K562 (cell line): ENCODE results near the gene AMIGO1. TPM values are rescaled to one million over a fixed set of nuclear protein-coding genes. Genes with fewer than 3 reads are reported as not detected.

Source experiments
- CSDE1 ChIP-seq, 2 experiments: fragments of 450-650 bp; IDR thresholded peaks; 2 replicates each; pipeline ENCODE4 v1.6.1; 2016; ENCODE audit warnings: mild to moderate bottlenecking in 1 of 2
- JUND ChIP-seq, 2 experiments: IDR thresholded peaks; 2 replicates in 1 of 2; 3 replicates in 1 of 2; pipeline ENCODE4 v1.6.1; 2011; ENCODE audit warnings: borderline replicate concordance in 2 of 2, low read depth in 2 of 2, low read length in 2 of 2, improper control_type of control experiment in 1 of 2, missing biosample characterization in 1 of 2, missing genetic modification characterization in 1 of 2, missing genetic modification reagents in 1 of 2
- KAT8 ChIP-seq: fragments of 450-650 bp; IDR thresholded peaks from 2 replicates; pipeline ENCODE4 v1.6.1; 2016; ENCODE audit warnings: low read depth, mild to moderate bottlenecking
- MED1 ChIP-seq: sonication (generic); formaldehyde crosslinking; IDR thresholded peaks from 2 replicates; pipeline ENCODE4 v1.8.1; 2023; ENCODE audit warnings: missing genetic modification reagents, borderline replicate concordance
- NFE2L1 ChIP-seq: fragments of 450-650 bp; IDR thresholded peaks from 2 replicates; pipeline ENCODE4 v1.6.1; 2016; ENCODE audit warnings: missing genetic modification characterization, low read depth, mild to moderate bottlenecking, missing compliant biosample characterization, moderate library complexity, borderline replicate concordance
- NFRKB ChIP-seq: fragments of 450-650 bp; IDR thresholded peaks from 2 replicates; pipeline ENCODE4 v1.6.1; 2016; ENCODE audit warnings: low read depth
- NR2C2 ChIP-seq, 2 experiments: fragments of 200-800 bp in 1 of 2; sonication (Bioruptor generic) in 1 of 2; sonication (generic) in 1 of 2; formaldehyde crosslinking in 1 of 2; IDR thresholded peaks; 2 replicates each; pipeline versions ENCODE4 v1.6.1 to v1.8.0; 2016 to 2022; ENCODE audit warnings: mild to moderate bottlenecking in 1 of 2, missing compliant biosample characterization in 1 of 2, missing genetic modification characterization in 1 of 2, missing genetic modification reagents in 1 of 2
- NR2F6 ChIP-seq: fragments of 450-650 bp; formaldehyde crosslinking; IDR thresholded peaks from 2 replicates; pipeline ENCODE4 v1.4.0; 2020; ENCODE audit warnings: mild to moderate bottlenecking
- OTX1 ChIP-seq: fragments of 450-650 bp; formaldehyde crosslinking; IDR thresholded peaks from 2 replicates; pipeline ENCODE4 v1.4.0; 2022; ENCODE audit warnings: mild to moderate bottlenecking
- SPI1 ChIP-seq: IDR thresholded peaks from 2 replicates; pipeline ENCODE4 v1.6.1; 2011; ENCODE audit warnings: low read depth, low read length, control low read depth, borderline replicate concordance
- ZNF212 ChIP-seq: fragments of 450-650 bp; formaldehyde crosslinking; IDR thresholded peaks from 2 replicates; pipeline ENCODE4 v1.4.0; 2020; ENCODE audit warnings: mild to moderate bottlenecking
- ZNF780A ChIP-seq: fragments of 250-450 bp; sonication (Bioruptor Pico); IDR thresholded peaks from 2 replicates; pipeline ENCODE4 v1.5.0; 2021; ENCODE audit warnings: mild to moderate bottlenecking
- polyA plus RNA-seq, 8 experiments: library from polyadenylated mRNA; depleted of rRNA in 4 of 8; stranded (reverse) in 5 of 8; unstranded in 3 of 8; fragments of >200 nt; fragmentation: Nextera tagmentation in 2 of 8; fragmentation: Illumina TruSeq in 1 of 8; extraction: Ambion mirVana in 2 of 8; extraction: Trizol in 1 of 8; gene quantifications; 2 replicates each; pipeline versions ENCODE4 v1.2.1 to v1.2.3, GENCODE V29; 2011 to 2014; ENCODE audit warnings: inconsistent platforms in 1 of 8, missing spikeins in 1 of 8
- total RNA-seq, 7 experiments: library from RNA; depleted of rRNA in 6 of 7; stranded (reverse); fragments of >200 nt in 6 of 7; fragmentation: Illumina TruSeq in 2 of 7; extraction: Trizol in 2 of 7; gene quantifications; 2 replicates each; pipeline versions ENCODE4 v1.2.1 to v1.2.3, GENCODE V29; 2011 to 2021; ENCODE audit warnings: low replicate concordance in 1 of 7
- TF ChIP-seq, protein P1 (sequence below): fragments of 150-350 bp; conservative IDR thresholded peaks from 2 replicates; pipeline ENCODE4 v1.6.1; 2014; ENCODE audit warnings: low read length
- TF ChIP-seq, protein P2 (sequence below): fragments of 250-450 bp; sonication (Bioruptor Pico); IDR thresholded peaks from 2 replicates; pipeline ENCODE4 v1.4.0; 2020; ENCODE audit warnings: mild to moderate bottlenecking
- TF ChIP-seq, protein P3 (sequence below): fragments of 250-450 bp; sonication (Bioruptor Pico); IDR thresholded peaks from 2 replicates; pipeline ENCODE4 v1.5.0; 2021
- TF ChIP-seq, protein P4 (sequence below): fragments of 450-650 bp; formaldehyde crosslinking; IDR thresholded peaks from 2 replicates; pipeline ENCODE4 v1.4.0; 2020; ENCODE audit warnings: mild to moderate bottlenecking
- TF ChIP-seq, protein P5 (sequence below): fragments of 450-650 bp; formaldehyde crosslinking; IDR thresholded peaks from 2 replicates; pipeline ENCODE4 v1.4.0; 2020; ENCODE audit warnings: mild to moderate bottlenecking, moderate library complexity

AMIGO1 gene
- total and polyA plus RNA-seq, 9 of the 15 experiments (the other 6 are each of a cell fraction or from before 2014, with no cell fraction given), result 0.24 to 1.0 (median 0.54) TPM

DNA sequence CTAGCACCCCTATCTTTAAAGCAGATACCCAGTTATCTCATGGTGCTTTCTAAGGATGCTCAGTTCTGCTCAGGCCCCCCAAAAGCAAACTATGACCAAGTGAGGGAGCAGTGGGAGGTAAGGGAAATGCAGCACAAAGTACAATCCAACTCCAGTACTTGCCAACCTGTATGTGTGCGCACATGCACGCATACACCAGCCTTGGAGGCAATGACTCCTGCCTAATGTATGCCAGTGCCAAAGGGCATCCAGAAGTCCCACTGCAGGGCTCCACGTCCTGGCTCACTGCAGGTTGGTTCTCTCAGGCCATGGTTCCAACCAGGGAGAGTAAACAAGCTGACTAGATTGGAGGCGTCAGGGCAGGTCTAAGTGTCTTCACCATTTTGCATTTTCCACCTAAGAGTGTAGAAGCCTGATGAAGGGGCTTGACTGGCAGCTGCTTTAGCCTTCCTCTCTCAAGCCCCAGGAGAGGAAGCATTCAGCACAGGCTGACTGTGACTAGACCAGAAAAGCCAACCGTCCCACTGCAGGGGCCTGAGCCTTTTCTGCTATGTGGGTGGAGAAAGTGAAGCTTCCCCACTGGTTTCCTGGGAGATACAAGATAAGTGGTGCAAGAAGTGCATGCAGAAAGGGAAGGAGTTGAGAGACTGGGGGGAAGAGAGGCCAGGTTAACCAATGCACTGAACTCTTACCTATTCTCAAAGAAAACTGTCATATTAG, 7.7 kb downstream of the AMIGO1 start (continued):
- TF ChIP-seq, protein P1, sequence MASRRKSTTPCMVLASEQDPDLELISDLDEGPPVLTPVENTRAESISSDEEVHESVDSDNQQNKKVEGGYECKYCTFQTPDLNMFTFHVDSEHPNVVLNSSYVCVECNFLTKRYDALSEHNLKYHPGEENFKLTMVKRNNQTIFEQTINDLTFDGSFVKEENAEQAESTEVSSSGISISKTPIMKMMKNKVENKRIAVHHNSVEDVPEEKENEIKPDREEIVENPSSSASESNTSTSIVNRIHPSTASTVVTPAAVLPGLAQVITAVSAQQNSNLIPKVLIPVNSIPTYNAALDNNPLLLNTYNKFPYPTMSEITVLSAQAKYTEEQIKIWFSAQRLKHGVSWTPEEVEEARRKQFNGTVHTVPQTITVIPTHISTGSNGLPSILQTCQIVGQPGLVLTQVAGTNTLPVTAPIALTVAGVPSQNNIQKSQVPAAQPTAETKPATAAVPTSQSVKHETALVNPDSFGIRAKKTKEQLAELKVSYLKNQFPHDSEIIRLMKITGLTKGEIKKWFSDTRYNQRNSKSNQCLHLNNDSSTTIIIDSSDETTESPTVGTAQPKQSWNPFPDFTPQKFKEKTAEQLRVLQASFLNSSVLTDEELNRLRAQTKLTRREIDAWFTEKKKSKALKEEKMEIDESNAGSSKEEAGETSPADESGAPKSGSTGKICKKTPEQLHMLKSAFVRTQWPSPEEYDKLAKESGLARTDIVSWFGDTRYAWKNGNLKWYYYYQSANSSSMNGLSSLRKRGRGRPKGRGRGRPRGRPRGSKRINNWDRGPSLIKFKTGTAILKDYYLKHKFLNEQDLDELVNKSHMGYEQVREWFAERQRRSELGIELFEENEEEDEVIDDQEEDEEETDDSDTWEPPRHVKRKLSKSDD, result no peak
- no peak for TF ChIP-seq NFRKB
- no peak for TF ChIP-seq MED1 (CRISPR knock-in tag)
- no peak for TF ChIP-seq NR2C2 (CRISPR knock-in tag; IDR thresholded peaks at IDR 0.05)
- TF ChIP-seq NR2C2 (tag; IDR thresholded peaks at IDR 0.05), result no peak
- no peak for TF ChIP-seq NFE2L1 (tag)
- no peak for TF ChIP-seq ZNF212 (CRISPR knock-in tag)
- TF ChIP-seq, protein P2, sequence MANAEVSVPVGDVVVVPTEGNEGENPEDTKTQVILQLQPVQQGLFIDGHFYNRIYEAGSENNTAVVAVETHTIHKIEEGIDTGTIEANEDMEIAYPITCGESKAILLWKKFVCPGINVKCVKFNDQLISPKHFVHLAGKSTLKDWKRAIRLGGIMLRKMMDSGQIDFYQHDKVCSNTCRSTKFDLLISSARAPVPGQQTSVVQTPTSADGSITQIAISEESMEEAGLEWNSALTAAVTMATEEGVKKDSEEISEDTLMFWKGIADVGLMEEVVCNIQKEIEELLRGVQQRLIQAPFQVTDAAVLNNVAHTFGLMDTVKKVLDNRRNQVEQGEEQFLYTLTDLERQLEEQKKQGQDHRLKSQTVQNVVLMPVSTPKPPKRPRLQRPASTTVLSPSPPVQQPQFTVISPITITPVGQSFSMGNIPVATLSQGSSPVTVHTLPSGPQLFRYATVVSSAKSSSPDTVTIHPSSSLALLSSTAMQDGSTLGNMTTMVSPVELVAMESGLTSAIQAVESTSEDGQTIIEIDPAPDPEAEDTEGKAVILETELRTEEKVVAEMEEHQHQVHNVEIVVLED, result no peak
- TF ChIP-seq, protein P3, sequence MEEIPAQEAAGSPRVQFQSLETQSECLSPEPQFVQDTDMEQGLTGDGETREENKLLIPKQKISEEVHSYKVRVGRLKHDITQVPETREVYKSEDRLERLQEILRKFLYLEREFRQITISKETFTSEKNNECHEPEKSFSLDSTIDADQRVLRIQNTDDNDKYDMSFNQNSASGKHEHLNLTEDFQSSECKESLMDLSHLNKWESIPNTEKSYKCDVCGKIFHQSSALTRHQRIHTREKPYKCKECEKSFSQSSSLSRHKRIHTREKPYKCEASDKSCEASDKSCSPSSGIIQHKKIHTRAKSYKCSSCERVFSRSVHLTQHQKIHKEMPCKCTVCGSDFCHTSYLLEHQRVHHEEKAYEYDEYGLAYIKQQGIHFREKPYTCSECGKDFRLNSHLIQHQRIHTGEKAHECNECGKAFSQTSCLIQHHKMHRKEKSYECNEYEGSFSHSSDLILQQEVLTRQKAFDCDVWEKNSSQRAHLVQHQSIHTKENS, result no peak
- TF ChIP-seq NR2F6 (CRISPR knock-in tag), result no peak
- no peak for TF ChIP-seq KAT8
- TF ChIP-seq, protein P4, sequence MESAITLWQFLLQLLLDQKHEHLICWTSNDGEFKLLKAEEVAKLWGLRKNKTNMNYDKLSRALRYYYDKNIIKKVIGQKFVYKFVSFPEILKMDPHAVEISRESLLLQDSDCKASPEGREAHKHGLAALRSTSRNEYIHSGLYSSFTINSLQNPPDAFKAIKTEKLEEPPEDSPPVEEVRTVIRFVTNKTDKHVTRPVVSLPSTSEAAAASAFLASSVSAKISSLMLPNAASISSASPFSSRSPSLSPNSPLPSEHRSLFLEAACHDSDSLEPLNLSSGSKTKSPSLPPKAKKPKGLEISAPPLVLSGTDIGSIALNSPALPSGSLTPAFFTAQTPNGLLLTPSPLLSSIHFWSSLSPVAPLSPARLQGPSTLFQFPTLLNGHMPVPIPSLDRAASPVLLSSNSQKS (CRISPR knock-in tag), result no peak
- no peak for TF ChIP-seq ZNF780A (CRISPR knock-in tag)
- TF ChIP-seq, protein P5, sequence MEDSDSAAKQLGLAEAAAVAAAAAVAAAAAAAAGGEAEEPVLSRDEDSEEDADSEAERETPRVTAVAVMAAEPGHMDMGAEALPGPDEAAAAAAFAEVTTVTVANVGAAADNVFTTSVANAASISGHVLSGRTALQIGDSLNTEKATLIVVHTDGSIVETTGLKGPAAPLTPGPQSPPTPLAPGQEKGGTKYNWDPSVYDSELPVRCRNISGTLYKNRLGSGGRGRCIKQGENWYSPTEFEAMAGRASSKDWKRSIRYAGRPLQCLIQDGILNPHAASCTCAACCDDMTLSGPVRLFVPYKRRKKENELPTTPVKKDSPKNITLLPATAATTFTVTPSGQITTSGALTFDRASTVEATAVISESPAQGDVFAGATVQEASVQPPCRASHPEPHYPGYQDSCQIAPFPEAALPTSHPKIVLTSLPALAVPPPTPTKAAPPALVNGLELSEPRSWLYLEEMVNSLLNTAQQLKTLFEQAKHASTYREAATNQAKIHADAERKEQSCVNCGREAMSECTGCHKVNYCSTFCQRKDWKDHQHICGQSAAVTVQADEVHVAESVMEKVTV (CRISPR knock-in tag), result no peak
- TF ChIP-seq CSDE1 (IDR thresholded peaks at IDR 0.05), result no peak
- TF ChIP-seq SPI1, result no peak
- no peak for TF ChIP-seq JUND (IDR thresholded peaks at IDR 0.05; ENCODE audit: borderline replicate concordance, low read depth, low read length)
- 0 out of 3 replicates have a peak, but pooled peaks have one; percentile 2 for TF ChIP-seq JUND (tag; IDR thresholded peaks at IDR 0.05; ENCODE audit: borderline replicate concordance, low read depth, low read length)
- TF ChIP-seq OTX1, result no peak
